H9 (cell line): ENCODE results near the gene WFS1. TPM values are rescaled to one million over a fixed set of nuclear protein-coding genes. Genes with fewer than 3 reads are reported as not detected.

Source experiments
- DNase-seq: peaks from one replicate; pipeline ENCODE4 v3.0.0-alpha.2; 2017
- H2AFZ ChIP-seq: one replicate; pipeline ENCODE4 v1.6.1; 2013; ENCODE audit warnings: mild to moderate bottlenecking, low read length, control low read depth, moderate library complexity
- H2AK5ac ChIP-seq: 2 replicates; pipeline ENCODE4 v1.6.1; 2013; ENCODE audit warnings: low read length, control low read depth, mixed read lengths; ENCODE audit not compliant: insufficient read length
- H2BK120ac ChIP-seq: one replicate; pipeline ENCODE4 v1.6.1; 2013; ENCODE audit warnings: low read depth, mild to moderate bottlenecking, low read length, control low read depth, inconsistent platforms; ENCODE audit not compliant: poor library complexity, severe bottlenecking
- H2BK12ac ChIP-seq: 2 replicates; pipeline ENCODE4 v1.6.1; 2013; ENCODE audit warnings: low read length, control low read depth, mixed read lengths, low read depth; ENCODE audit not compliant: insufficient read length
- H2BK15ac ChIP-seq: 2 replicates; pipeline ENCODE4 v1.6.1; 2013; ENCODE audit warnings: low read depth, low read length, control low read depth
- H2BK20ac ChIP-seq: one replicate; pipeline ENCODE4 v1.6.1; 2013; ENCODE audit warnings: low read depth, mild to moderate bottlenecking, low read length, control low read depth, inconsistent platforms; ENCODE audit not compliant: poor library complexity, severe bottlenecking
- H2BK5ac ChIP-seq: 2 replicates; pipeline ENCODE4 v1.6.1; 2013; ENCODE audit warnings: low read length, control low read depth, mixed read lengths; ENCODE audit not compliant: insufficient read length
- H3K14ac ChIP-seq: 2 replicates; pipeline ENCODE4 v1.6.1; 2013; ENCODE audit warnings: low read length, control low read depth; ENCODE audit not compliant: insufficient read depth
- H3K18ac ChIP-seq: 2 replicates; pipeline ENCODE4 v1.6.1; 2013; ENCODE audit warnings: low read depth, mild to moderate bottlenecking, mixed read lengths, low read length, control low read depth; ENCODE audit not compliant: insufficient read length
- H3K23ac ChIP-seq: 2 replicates; pipeline ENCODE4 v1.6.1; 2013; ENCODE audit warnings: low read length, control low read depth, mixed read lengths, low read depth; ENCODE audit not compliant: insufficient read length
- H3K23me2 ChIP-seq: 2 replicates; pipeline ENCODE4 v1.6.1; 2013; ENCODE audit warnings: low read depth, mild to moderate bottlenecking, mixed read lengths, low read length, control low read depth; ENCODE audit not compliant: insufficient read length, poor library complexity, severe bottlenecking
- H3K27ac ChIP-seq: 2 replicates; pipeline ENCODE4 v1.5.1; 2013; ENCODE audit warnings: low read length, control low read depth, mixed read lengths, low read depth; ENCODE audit not compliant: insufficient read length
- H3K27me3 ChIP-seq: 2 replicates; pipeline ENCODE4 v1.6.1; 2013; ENCODE audit warnings: low read length, control low read depth, inconsistent platforms; ENCODE audit not compliant: insufficient read depth
- H3K4ac ChIP-seq: 2 replicates; pipeline ENCODE4 v1.6.1; 2013; ENCODE audit warnings: low read depth, mild to moderate bottlenecking, control low read depth, inconsistent platforms, low read length, moderate library complexity
- H3K4me1 ChIP-seq: 2 replicates; pipeline ENCODE4 v1.6.1; 2013; ENCODE audit warnings: low read length, control low read depth, inconsistent platforms; ENCODE audit not compliant: insufficient read depth
- H3K4me2 ChIP-seq: 2 replicates; pipeline ENCODE4 v1.6.1; 2013; ENCODE audit warnings: low read length, control low read depth, mixed read lengths; ENCODE audit not compliant: insufficient read length, insufficient read depth
- H3K56ac ChIP-seq: 2 replicates; pipeline ENCODE4 v1.6.1; 2013; ENCODE audit warnings: low read depth, mild to moderate bottlenecking, mixed read lengths, low read length, control low read depth; ENCODE audit not compliant: insufficient read length
- H3K79me1 ChIP-seq: 2 replicates; pipeline ENCODE4 v1.6.1; 2013; ENCODE audit warnings: low read depth, mild to moderate bottlenecking, moderate library complexity, low read length, control low read depth, inconsistent platforms; ENCODE audit not compliant: insufficient read depth, poor library complexity, severe bottlenecking
- H3K79me2 ChIP-seq: 2 replicates; pipeline ENCODE4 v1.6.1; 2013; ENCODE audit warnings: low read length, control low read depth, inconsistent platforms; ENCODE audit not compliant: insufficient read depth
- H3K9ac ChIP-seq: 2 replicates; pipeline ENCODE4 v1.6.1; 2013; ENCODE audit warnings: low read length, control low read depth, mixed read lengths; ENCODE audit not compliant: insufficient read length; ENCODE audit errors: extremely low read depth
- H3K9me3 ChIP-seq: one replicate; pipeline ENCODE4 v1.6.1; 2013; ENCODE audit warnings: low read depth, low read length, inconsistent platforms; ENCODE audit not compliant: control insufficient read depth
- H3T11ph ChIP-seq: one replicate; pipeline ENCODE4 v1.6.1; 2013; ENCODE audit warnings: mild to moderate bottlenecking, low read length, control low read depth, inconsistent platforms
- H4K20me1 ChIP-seq: one replicate; pipeline ENCODE4 v1.6.1; 2013; ENCODE audit not compliant: control insufficient read depth, insufficient read length, insufficient read depth
- H4K5ac ChIP-seq: 2 replicates; pipeline ENCODE4 v1.6.1; 2013; ENCODE audit warnings: low read depth, mild to moderate bottlenecking, mixed read lengths, low read length, control low read depth; ENCODE audit not compliant: insufficient read length
- H4K8ac ChIP-seq: replicated peaks from 2 replicates; pipeline ENCODE4 v1.6.1; 2013; ENCODE audit warnings: low read length, control low read depth, mixed read lengths, low read depth; ENCODE audit not compliant: insufficient read length
- H4K91ac ChIP-seq: 2 replicates; pipeline ENCODE4 v1.6.1; 2013; ENCODE audit warnings: low read depth, mild to moderate bottlenecking, moderate library complexity, mixed read lengths, low read length, control low read depth; ENCODE audit not compliant: insufficient read length
- H3K27ac Mint-ChIP-seq, 3 experiments: 2 replicates in 2 of 3; 3 replicates in 1 of 3; pipeline ENCODE4 v1.8.0; 2020 to 2021; ENCODE audit warnings: mixed read lengths in 3 of 3, mild to moderate bottlenecking in 1 of 3, moderate library complexity in 1 of 3
- H3K27me3 Mint-ChIP-seq: 2 replicates; pipeline ENCODE4 v1.8.0; 2021; ENCODE audit warnings: low read depth, mild to moderate bottlenecking, moderate library complexity, mixed read lengths
- H3K36me3 Mint-ChIP-seq, 3 experiments: 2 replicates in 2 of 3; 3 replicates in 1 of 3; pipeline ENCODE4 v1.8.0; 2020 to 2021; ENCODE audit warnings: low read depth in 3 of 3, mixed read lengths in 3 of 3; ENCODE audit not compliant: insufficient read depth in 1 of 3
- H3K4me1 Mint-ChIP-seq, 2 experiments: 2 replicates each; pipeline ENCODE4 v1.8.0; 2020; ENCODE audit warnings: mixed read lengths in 2 of 2
- H3K4me3 Mint-ChIP-seq, 2 experiments: 2 replicates in 1 of 2; 3 replicates in 1 of 2; pipeline ENCODE4 v1.8.0; 2020 to 2021; ENCODE audit warnings: mild to moderate bottlenecking in 2 of 2, mixed read lengths in 2 of 2, moderate library complexity in 1 of 2
- H3K9me3 Mint-ChIP-seq, 2 experiments: 2 replicates in 1 of 2; 3 replicates in 1 of 2; pipeline ENCODE4 v1.8.0; 2020; ENCODE audit warnings: mild to moderate bottlenecking in 2 of 2, mixed read lengths in 2 of 2, moderate library complexity in 1 of 2
- WGBS: extraction: QIAGEN DNeasy Blood & Tissue Kit; methylation state at CpG from one replicate; pipeline ENCODE4 v1.1.7; 2013; ENCODE audit warnings: missing lambda C conversion rate, low lambda C conversion rate, mixed read lengths; ENCODE audit not compliant: insufficient read length; ENCODE audit errors: extremely low coverage; 5-methylcytosine and 5-hydroxymethylcytosine counted together
- total RNA-seq: library from RNA; stranded (reverse); gene quantifications from 2 replicates; pipeline ENCODE4 v1.2.1, GENCODE V29; 2021
- TF ChIP-seq, protein P1 (sequence below): fragments of 200-600 bp; sonication (generic); conservative IDR thresholded peaks from 3 replicates; pipeline ENCODE4 v1.8.0; 2021; ENCODE audit warnings: antibody characterized with exemption, mild to moderate bottlenecking

WFS1 gene
- total RNA-seq, 1 experiment from 2014 or later, result 18.9 TPM

DNA sequence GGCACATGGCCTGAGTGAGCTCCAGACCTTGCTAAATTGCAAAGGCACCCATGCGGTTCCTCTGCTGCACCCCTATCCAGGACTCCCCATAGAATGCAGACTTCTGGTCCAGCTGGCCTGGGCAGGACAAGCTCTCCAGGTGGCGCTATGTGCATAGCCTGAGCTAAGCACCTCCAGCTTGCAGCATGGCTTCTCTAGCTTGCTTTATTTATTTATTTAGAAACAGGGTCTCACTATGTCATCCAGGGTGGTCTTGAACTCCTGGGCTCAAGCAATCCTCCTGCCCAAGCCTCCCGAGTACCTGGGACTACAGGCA lies 5.5 kb upstream of the WFS1 start:
- H3K4me2 ChIP-seq, result no peak overlapping the region
- H4K5ac ChIP-seq, result no peak overlapping the region
- no peak overlapping the region for H2BK12ac ChIP-seq
- H4K91ac ChIP-seq, result no peak overlapping the region
- H3T11ph ChIP-seq, result no peak overlapping the region
- no peaks in the 10 kb centered on the region for H3K27me3 ChIP-seq
- H2BK5ac ChIP-seq, result no peak overlapping the region
- H3K4me1 Mint-ChIP-seq, result peaks cover 15 to 32% of the 10 kb centered on the region in 2 experiments
- no peak overlapping the region for H2BK20ac ChIP-seq
- H3K14ac ChIP-seq, result no peak overlapping the region
- no peak overlapping the region for H3K27ac ChIP-seq
- no peaks in the 10 kb centered on the region for H3K9me3 ChIP-seq
- H3K27ac Mint-ChIP-seq, result no peak overlapping the region
- TF ChIP-seq, protein P1, sequence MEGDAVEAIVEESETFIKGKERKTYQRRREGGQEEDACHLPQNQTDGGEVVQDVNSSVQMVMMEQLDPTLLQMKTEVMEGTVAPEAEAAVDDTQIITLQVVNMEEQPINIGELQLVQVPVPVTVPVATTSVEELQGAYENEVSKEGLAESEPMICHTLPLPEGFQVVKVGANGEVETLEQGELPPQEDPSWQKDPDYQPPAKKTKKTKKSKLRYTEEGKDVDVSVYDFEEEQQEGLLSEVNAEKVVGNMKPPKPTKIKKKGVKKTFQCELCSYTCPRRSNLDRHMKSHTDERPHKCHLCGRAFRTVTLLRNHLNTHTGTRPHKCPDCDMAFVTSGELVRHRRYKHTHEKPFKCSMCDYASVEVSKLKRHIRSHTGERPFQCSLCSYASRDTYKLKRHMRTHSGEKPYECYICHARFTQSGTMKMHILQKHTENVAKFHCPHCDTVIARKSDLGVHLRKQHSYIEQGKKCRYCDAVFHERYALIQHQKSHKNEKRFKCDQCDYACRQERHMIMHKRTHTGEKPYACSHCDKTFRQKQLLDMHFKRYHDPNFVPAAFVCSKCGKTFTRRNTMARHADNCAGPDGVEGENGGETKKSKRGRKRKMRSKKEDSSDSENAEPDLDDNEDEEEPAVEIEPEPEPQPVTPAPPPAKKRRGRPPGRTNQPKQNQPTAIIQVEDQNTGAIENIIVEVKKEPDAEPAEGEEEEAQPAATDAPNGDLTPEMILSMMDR, result peak; percentile 59
- DNase-seq, result peak; percentile 66
- no peak overlapping the region for H3K4ac ChIP-seq
- H3K18ac ChIP-seq, result no peak overlapping the region
- H4K8ac ChIP-seq, result no peak overlapping the region
- no peak overlapping the region for H3K23ac ChIP-seq
- no peak overlapping the region for H3K9ac ChIP-seq
- H3K23me2 ChIP-seq, result no peaks in the 10 kb centered on the region
- H3K36me3 Mint-ChIP-seq, result no peaks in the 10 kb centered on the region
- no peak overlapping the region for H3K4me3 Mint-ChIP-seq
- no peaks in the 10 kb centered on the region for H3K79me2 ChIP-seq
- H3K4me1 ChIP-seq, result no peaks in the 10 kb centered on the region; the same call in 1 of the 2 replicates
- H2BK15ac ChIP-seq, result no peak overlapping the region
- no peaks in the 10 kb centered on the region; a peak in 2 of 5 replicates for H3K9me3 Mint-ChIP-seq
- no peak overlapping the region for H3K56ac ChIP-seq
- no CpG with 5 or more reads among the region's 3 CpGs for WGBS
- peaks cover 12% of the 10 kb centered on the region for H3K27me3 Mint-ChIP-seq
- H2AFZ ChIP-seq, result no peak overlapping the region
- H2BK120ac ChIP-seq, result no peak overlapping the region
- H4K20me1 ChIP-seq, result no peaks in the 10 kb centered on the region
- no peaks in the 10 kb centered on the region for H3K79me1 ChIP-seq
- H2AK5ac ChIP-seq, result no peak overlapping the region
